HUDEP-2 (cell line): Measurements from ENCODE around the gene PRSS21.

Experiments
- DNase-seq, 76 experiments: peaks; one replicate each; lab custom pipeline; 2025; ENCODE audit not compliant: unreplicated experiment in 76 of 76; lab: John Stamatoyannopoulos, UW

PRSS21 gene

GRCh38 chr16:2859686-2860265 is 42.7 kb downstream of the PRSS21 start:
- DNase-seq, result no peak

GRCh38 chr16:2860826-2861567 is 44.0 kb downstream of the PRSS21 start:
- peak in 1 of 76 experiments; percentile 2 for DNase-seq

- DNase-seq, result no peak
Measured at GRCh38 chr16:2865651-2866050, 48.6 kb downstream of the PRSS21 start.

- no peak for DNase-seq
Measured at GRCh38 chr16:2866431-2866830, 49.4 kb downstream of the PRSS21 start.

GRCh38 chr16:2867661-2867986 is 50.6 kb downstream of the PRSS21 start:
- DNase-seq, result no peak

- peak in 75 of 76 experiments; percentile 40 to 96 (median 87) for DNase-seq
Measured at GRCh38 chr16:2867987-2868789, 51.2 kb downstream of the PRSS21 start.
